ENCODE results near the gene CRADD. TPM values are rescaled to one million over a fixed set of nuclear protein-coding genes. Genes with fewer than 3 reads are reported as not detected.
A peak's percentile ranks its signal among the peaks of the same experiment; 100 is the strongest.
"Not testable (repeated sequence)": the region's sequence is repeated elsewhere in the genome, so short reads cannot be mapped to it uniquely, and the experiment has no call there.

Gene CRADD
- 10 to 100 TPM; 19.5 to 20.5 TPM for total RNA-seq
- polyA plus RNA-seq = 10 to 100 TPM; 16.9 to 33.4 TPM
- long read RNA-seq, donor 1, transcript CRADD-201 (3 exons, 1,169 nt) = major isoform, 11 of 24 reads
- long read RNA-seq, donor 1, partial matches to known transcripts = 0 of 24 reads
- long read RNA-seq, donor 1, other reads (novel, unspliced or antisense) = 13 of 24 reads
- long read RNA-seq, donor 2, partial matches to known transcripts = 0 of 15 reads
- long read RNA-seq, donor 2, other reads (novel, unspliced or antisense) = 12 of 15 reads

DNA sequence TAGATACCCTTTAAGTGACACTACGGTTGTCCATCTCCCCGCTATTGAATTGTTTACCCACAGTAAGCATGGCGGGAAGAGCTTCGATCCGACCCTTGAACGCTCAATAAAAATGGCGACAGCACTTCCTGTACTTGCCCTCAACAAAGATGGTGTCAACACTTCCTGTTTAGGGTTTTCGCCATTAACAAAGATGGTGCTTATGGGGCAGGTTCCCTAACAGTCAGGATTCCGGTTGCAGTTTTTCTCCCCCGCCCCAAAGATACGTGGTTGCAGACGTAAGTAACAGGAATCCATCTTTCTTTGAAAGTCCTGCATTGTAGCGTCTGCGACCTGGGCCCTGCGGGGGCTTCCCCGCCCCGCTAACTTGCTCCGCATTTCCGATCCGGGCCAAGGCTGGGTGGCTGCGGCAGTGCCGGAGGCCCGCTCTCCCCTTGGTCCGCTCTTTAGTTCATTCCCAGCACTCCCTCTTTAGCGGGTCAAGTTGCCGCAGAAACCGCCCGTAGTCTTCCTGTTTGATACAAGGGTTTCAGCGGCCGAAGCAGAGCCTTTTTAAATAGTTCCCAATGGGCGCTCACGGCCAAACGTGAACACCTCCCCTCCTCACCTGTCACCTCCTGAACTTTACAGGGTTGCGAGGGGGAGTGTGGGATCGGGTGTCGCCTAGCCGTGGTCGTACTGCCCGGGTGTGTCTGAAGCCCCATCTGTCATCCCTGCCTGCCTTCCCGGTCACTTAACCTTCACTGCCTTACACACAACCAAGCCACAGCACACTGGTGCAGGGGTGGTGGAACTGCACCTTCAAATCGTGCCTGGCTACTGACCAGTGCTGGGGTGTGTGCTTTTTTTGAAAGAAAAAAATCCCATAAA, at the start of gene CRADD:
TSS of gene CRADD (plus strand) at position 181 of the 870 bp plus-strand sequence.
- no peaks in the 10 kb centered on the region for H3K9me3 ChIP-seq (ENCODE audit: control insufficient read depth, low read length)
- H3K4me1 ChIP-seq (ENCODE audit: control insufficient read depth in 1 of 2, insufficient read depth in 2 of 2, low read length in 2 of 2) = no peaks in the 10 kb centered on the region

DNA sequence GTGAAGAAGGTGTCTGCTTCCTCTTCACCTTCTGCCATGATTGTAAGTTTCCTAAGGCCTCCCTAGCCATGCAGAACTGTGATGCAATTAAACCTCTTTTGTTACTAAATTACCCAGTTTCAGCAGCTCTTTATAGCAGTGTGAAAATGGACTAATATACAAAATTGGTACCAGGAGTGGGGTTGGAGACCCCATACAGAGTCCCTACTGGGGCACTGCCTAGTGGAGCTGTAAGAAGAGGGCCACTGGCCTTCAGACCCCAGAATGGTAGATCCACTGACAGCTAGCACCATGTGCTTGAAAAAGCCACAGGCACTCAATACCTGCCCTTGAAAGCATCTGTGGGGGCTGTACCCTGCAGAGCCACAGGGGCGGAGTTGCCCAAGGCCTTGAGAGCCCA, 44.8 kb upstream of the CRADD start:
- H3K36me3 ChIP-seq (ENCODE audit: control insufficient read depth in 1 of 2, insufficient read depth in 2 of 2, low read length in 1 of 2) = no peaks in the 10 kb centered on the region
- H3K4me1 ChIP-seq (ENCODE audit: control insufficient read depth in 1 of 2, insufficient read depth in 2 of 2, low read length in 2 of 2) = no peaks in the 10 kb centered on the region
- WGBS, 2 donors = 95 to 99% methylated on average over 1 of the region's 1 CpG
- H3K27ac ChIP-seq (ENCODE audit: low read depth in 1 of 2, low read length in 2 of 2) = no peak overlapping the region
- intact Hi-C loops (cut with DNase I) = no loop called here
- H3K9me3 ChIP-seq (ENCODE audit: control insufficient read depth, low read length) = peaks cover 5% of the 10 kb centered on the region
- no peak overlapping the region for H3K4me3 ChIP-seq (ENCODE audit: low read length in 2 of 2)
- DNase-seq = no peak
- H3K27me3 ChIP-seq (ENCODE audit: control insufficient read depth in 1 of 2, insufficient read depth in 2 of 2, low read length in 1 of 2) = no peaks in the 10 kb centered on the region
- ATAC-seq (ENCODE audit: low FRiP score) = no peak

More for the DNA sequence above, at the start of gene CRADD:
- intact Hi-C loops (cut with DNase I) = loop anchor here (2.0 to 10.0 kb wide), 6 partner anchors 65 to 425 kb away; partner anchors contain the start of gene SOCS2 (in 1 of the 2)
- WGBS, 2 donors = 0% methylated on average over 41 of the region's 41 CpGs
- no peaks in the 10 kb centered on the region for H3K27me3 ChIP-seq (ENCODE audit: control insufficient read depth in 1 of 2, insufficient read depth in 2 of 2, low read length in 1 of 2)
- peak; percentile 87 for DNase-seq
- ATAC-seq (ENCODE audit: low FRiP score) = peak; percentile 98
- H3K36me3 ChIP-seq (ENCODE audit: control insufficient read depth in 1 of 2, insufficient read depth in 2 of 2, low read length in 1 of 2) = no peaks in the 10 kb centered on the region
- peak within 1 kb of the TSS; percentile 72 to 99 for H3K27ac ChIP-seq (ENCODE audit: low read depth in 1 of 2, low read length in 2 of 2)
- H3K4me3 ChIP-seq (ENCODE audit: low read length in 2 of 2) = peak within 1 kb of the TSS; percentile 40 to 86

DNA sequence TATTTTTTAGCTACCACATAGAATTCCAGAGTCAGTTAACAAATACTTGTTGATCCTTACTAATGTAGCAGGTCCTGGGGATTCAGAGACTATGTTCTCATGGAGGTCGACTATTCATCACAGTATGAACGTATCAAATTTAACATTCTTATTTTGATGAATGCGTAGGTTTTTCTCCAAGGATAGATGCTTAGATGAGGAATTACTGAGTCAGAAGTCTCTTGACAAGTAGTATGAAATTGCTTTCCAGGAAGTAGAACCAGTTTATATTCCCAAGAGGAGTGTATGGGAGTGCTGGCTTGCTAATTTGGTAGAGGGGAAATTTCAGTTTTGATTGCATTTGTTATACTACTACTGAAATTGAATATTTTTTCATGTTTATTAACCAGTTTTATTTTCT, 42.8 kb upstream of the CRADD start:
- intact Hi-C loops (cut with DNase I) = no loop called here
- 58 to 69% methylated on average over 3 of the region's 3 CpGs for WGBS, 2 donors
- peaks cover 5% of the 10 kb centered on the region for H3K9me3 ChIP-seq (ENCODE audit: control insufficient read depth, low read length)
- DNase-seq = no peak
- H3K27me3 ChIP-seq (ENCODE audit: control insufficient read depth in 1 of 2, insufficient read depth in 2 of 2, low read length in 1 of 2) = no peaks in the 10 kb centered on the region
- H3K36me3 ChIP-seq (ENCODE audit: control insufficient read depth in 1 of 2, insufficient read depth in 2 of 2, low read length in 1 of 2) = no peaks in the 10 kb centered on the region
- H3K4me1 ChIP-seq (ENCODE audit: control insufficient read depth in 1 of 2, insufficient read depth in 2 of 2, low read length in 2 of 2) = no peaks in the 10 kb centered on the region
- no peak for ATAC-seq (ENCODE audit: low FRiP score)
- no peak overlapping the region for H3K27ac ChIP-seq (ENCODE audit: low read depth in 1 of 2, low read length in 2 of 2)
- no peak overlapping the region for H3K4me3 ChIP-seq (ENCODE audit: low read length in 2 of 2)

DNA sequence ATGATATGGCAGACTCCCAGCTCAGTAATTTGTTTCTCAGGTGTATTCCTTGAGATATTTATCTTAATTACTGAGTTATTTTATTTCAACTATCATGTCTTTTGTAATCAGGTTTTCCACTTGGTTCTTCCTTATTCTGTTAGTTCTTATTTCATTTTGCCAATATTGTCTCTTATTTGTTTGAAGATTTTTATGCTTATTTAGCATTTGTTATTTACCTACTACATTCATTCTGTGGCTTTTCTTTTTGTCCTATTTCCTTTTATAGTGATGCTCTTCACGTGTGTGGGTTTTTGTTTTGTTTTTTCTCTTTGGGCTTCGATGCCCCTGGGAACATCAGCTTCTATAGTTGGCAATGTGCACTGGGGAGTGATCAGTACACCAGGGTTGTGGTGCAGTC, 40.5 kb upstream of the CRADD start:
- WGBS, 2 donors = 71 to 78% methylated on average over 2 of the region's 2 CpGs
- Histone ChIP-seq H3K4me3 (ENCODE audit: low read length in 2 of 2) (no peak overlapping the region), H3K4me1 (ENCODE audit: control insufficient read depth in 1 of 2, insufficient read depth in 2 of 2, low read length in 2 of 2) (no peaks in the 10 kb centered on the region), H3K27me3 (ENCODE audit: control insufficient read depth in 1 of 2, insufficient read depth in 2 of 2, low read length in 1 of 2) (no peaks in the 10 kb centered on the region), H3K27ac (ENCODE audit: low read depth in 1 of 2, low read length in 2 of 2) (no peak overlapping the region), H3K9me3 (ENCODE audit: control insufficient read depth, low read length) (peaks cover 5% of the 10 kb centered on the region), H3K36me3 (ENCODE audit: control insufficient read depth in 1 of 2, insufficient read depth in 2 of 2, low read length in 1 of 2) (no peaks in the 10 kb centered on the region)
- ATAC-seq (ENCODE audit: low FRiP score) = no peak
- no peak for DNase-seq
- intact Hi-C loops (cut with DNase I) = no loop called here

DNA sequence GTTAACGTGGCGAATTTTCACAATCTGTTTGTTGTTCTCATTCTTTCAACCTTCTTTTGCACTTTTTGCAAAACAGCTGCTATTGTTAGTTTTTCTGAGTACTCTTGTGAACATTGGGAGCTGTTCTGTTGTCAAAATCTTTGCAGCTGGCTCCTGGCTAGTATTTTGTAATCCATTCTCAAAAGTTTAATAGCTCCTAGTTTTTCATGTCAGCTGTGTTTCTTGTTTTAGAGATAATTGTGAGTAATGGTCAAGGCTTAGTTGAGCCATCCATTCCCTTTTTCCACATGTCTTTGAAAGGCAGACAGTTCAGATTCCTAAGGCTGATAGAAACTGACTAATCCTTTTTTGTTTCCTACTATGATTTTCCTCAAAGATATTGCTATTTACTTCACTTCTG, 39.1 kb upstream of the CRADD start:
- Histone ChIP-seq H3K36me3 (ENCODE audit: control insufficient read depth in 1 of 2, insufficient read depth in 2 of 2, low read length in 1 of 2) (no peaks in the 10 kb centered on the region), H3K4me3 (ENCODE audit: low read length in 2 of 2) (no peak overlapping the region), H3K9me3 (ENCODE audit: control insufficient read depth, low read length) (no peaks in the 10 kb centered on the region), H3K27ac (ENCODE audit: low read depth in 1 of 2, low read length in 2 of 2) (no peak overlapping the region), H3K4me1 (ENCODE audit: control insufficient read depth in 1 of 2, insufficient read depth in 2 of 2, low read length in 2 of 2) (no peaks in the 10 kb centered on the region), H3K27me3 (ENCODE audit: control insufficient read depth in 1 of 2, insufficient read depth in 2 of 2, low read length in 1 of 2) (no peaks in the 10 kb centered on the region)
- ATAC-seq (ENCODE audit: low FRiP score) (no peak), DNase-seq (no peak)
- intact Hi-C loops (cut with DNase I) = no loop called here
- WGBS, 2 donors = 54 to 64% methylated on average over 2 of the region's 2 CpGs

DNA sequence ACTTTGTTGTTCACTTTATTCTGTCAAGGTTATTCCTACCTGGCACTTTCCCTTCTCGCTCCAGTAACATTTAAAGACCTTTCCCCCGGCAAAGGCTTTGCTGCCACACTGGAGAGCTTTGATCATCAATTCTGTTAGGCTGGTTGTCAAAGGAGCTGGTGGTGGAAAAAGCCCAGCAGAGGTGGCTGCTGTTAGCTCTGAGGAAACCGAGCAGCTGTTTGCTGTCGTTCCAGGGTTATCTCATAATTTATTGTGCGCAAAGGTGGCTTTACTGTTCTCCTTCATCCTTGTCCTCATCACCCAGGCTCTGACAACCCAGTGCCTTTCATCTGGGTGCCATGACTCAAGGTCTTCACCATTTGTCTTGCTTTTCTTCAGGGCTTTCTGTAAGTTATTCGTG, 38.2 kb upstream of the CRADD start:
- Histone ChIP-seq H3K9me3 (ENCODE audit: control insufficient read depth, low read length) (no peaks in the 10 kb centered on the region), H3K36me3 (ENCODE audit: control insufficient read depth in 1 of 2, insufficient read depth in 2 of 2, low read length in 1 of 2) (no peaks in the 10 kb centered on the region), H3K27me3 (ENCODE audit: control insufficient read depth in 1 of 2, insufficient read depth in 2 of 2, low read length in 1 of 2) (no peaks in the 10 kb centered on the region), H3K27ac (ENCODE audit: low read depth in 1 of 2, low read length in 2 of 2) (no peak overlapping the region), H3K4me3 (ENCODE audit: low read length in 2 of 2) (no peak overlapping the region), H3K4me1 (ENCODE audit: control insufficient read depth in 1 of 2, insufficient read depth in 2 of 2, low read length in 2 of 2) (no peaks in the 10 kb centered on the region)
- ATAC-seq (ENCODE audit: low FRiP score) = no peak
- 48% methylated on average over 6 of the region's 6 CpGs for WGBS, 2 donors
- DNase-seq = no peak
- intact Hi-C loops (cut with DNase I) = no loop called here

DNA sequence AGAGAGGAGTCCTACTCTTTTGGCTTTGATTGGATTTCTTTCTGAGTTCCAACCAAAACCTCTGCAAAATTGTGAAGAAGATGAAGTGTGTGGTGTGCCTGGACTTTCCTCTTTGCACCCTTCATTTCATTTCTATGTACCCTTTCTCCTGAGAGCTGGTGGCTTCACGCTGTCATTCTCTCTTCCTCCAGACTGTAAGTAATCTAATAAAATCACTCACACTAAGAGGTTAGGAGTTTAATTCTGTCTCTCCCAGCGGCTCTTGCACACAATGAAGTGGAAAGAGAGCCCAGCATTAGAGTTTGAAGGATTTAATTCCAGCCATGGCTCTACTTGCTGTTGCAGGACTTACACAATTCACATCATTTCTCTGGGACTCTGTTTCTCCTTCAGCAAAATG, 37.8 kb upstream of the CRADD start:
- Histone ChIP-seq H3K27me3 (ENCODE audit: control insufficient read depth in 1 of 2, insufficient read depth in 2 of 2, low read length in 1 of 2) (no peaks in the 10 kb centered on the region), H3K4me1 (ENCODE audit: control insufficient read depth in 1 of 2, insufficient read depth in 2 of 2, low read length in 2 of 2) (no peaks in the 10 kb centered on the region), H3K36me3 (ENCODE audit: control insufficient read depth in 1 of 2, insufficient read depth in 2 of 2, low read length in 1 of 2) (no peaks in the 10 kb centered on the region), H3K27ac (ENCODE audit: low read depth in 1 of 2, low read length in 2 of 2) (no peak overlapping the region), H3K4me3 (ENCODE audit: low read length in 2 of 2) (no peak overlapping the region), H3K9me3 (ENCODE audit: control insufficient read depth, low read length) (no peaks in the 10 kb centered on the region)
- ATAC-seq (ENCODE audit: low FRiP score) (no peak), DNase-seq (no peak)
- intact Hi-C loops (cut with DNase I) = no loop called here
- WGBS, 2 donors = 81 to 85% methylated on average over 2 of the region's 2 CpGs

DNA sequence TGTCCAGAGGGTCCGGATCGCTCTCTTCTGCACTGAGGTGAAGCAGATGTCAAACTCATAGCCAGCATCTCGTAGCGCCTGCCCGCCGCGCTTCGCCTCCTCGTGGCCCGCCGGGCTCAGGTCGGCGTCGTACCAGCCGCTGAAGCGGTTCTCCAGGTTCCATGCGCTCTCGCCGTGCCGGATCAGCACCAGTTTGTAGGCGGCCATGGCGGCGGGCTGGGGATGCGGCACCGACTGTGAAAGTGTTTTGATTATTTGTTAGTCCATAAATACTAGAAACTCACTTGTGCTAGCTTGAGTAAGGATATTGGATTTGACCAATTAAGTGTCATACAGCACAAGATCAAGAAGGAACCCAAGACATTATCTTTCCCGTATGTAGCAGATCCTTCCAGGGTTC, 35.8 kb upstream of the CRADD start:
- H3K27ac ChIP-seq (ENCODE audit: low read depth in 1 of 2, low read length in 2 of 2); ATAC-seq (ENCODE audit: low FRiP score); intact Hi-C loops (cut with DNase I); DNase-seq; H3K4me3 ChIP-seq (ENCODE audit: low read length in 2 of 2); H3K27me3 ChIP-seq (ENCODE audit: control insufficient read depth in 1 of 2, insufficient read depth in 2 of 2, low read length in 1 of 2); H3K4me1 ChIP-seq (ENCODE audit: control insufficient read depth in 1 of 2, insufficient read depth in 2 of 2, low read length in 2 of 2); H3K36me3 ChIP-seq (ENCODE audit: control insufficient read depth in 1 of 2, insufficient read depth in 2 of 2, low read length in 1 of 2); H3K9me3 ChIP-seq (ENCODE audit: control insufficient read depth, low read length): not testable (repeated sequence)
- WGBS, 2 donors = 98 to 100% methylated on average over 9 to 10 of the region's 26 CpGs

DNA sequence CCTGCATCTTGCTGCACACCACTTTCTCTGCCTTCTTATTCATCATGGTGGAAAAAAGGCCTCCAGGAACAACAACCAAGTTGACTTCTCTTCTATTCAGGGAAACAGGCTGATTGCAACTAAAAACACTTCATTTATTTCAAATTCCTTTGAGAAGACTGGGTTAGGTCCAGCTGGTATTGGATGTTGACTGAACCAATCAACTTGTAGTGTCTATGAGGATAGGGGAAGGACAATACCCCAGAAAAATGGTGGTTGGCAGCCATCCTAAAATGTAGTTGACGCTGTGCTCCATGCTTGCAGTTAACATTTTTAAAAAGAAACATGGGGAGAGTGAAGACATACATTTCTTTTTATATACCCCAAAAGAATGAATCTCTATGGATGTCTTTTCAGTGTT, 34.4 kb upstream of the CRADD start:
- 92 to 95% methylated on average over 1 of the region's 1 CpG for WGBS, 2 donors
- no peaks in the 10 kb centered on the region for H3K4me1 ChIP-seq (ENCODE audit: control insufficient read depth in 1 of 2, insufficient read depth in 2 of 2, low read length in 2 of 2)

More for the DNA sequence above, 34.4 kb upstream of the CRADD start:
- no peaks in the 10 kb centered on the region for H3K36me3 ChIP-seq (ENCODE audit: control insufficient read depth in 1 of 2, insufficient read depth in 2 of 2, low read length in 1 of 2)
- H3K27ac ChIP-seq (ENCODE audit: low read depth in 1 of 2, low read length in 2 of 2) = no peak overlapping the region
- no peak for DNase-seq
- ATAC-seq (ENCODE audit: low FRiP score) = no peak
- H3K9me3 ChIP-seq (ENCODE audit: control insufficient read depth, low read length) = no peaks in the 10 kb centered on the region
- intact Hi-C loops (cut with DNase I) = no loop called here
- no peaks in the 10 kb centered on the region for H3K27me3 ChIP-seq (ENCODE audit: control insufficient read depth in 1 of 2, insufficient read depth in 2 of 2, low read length in 1 of 2)
- no peak overlapping the region for H3K4me3 ChIP-seq (ENCODE audit: low read length in 2 of 2)

All from aorta (tissue), 5 donors.